ENCODE results near the gene ST3GAL5.
"Not testable (repeated sequence)": the region's sequence is repeated elsewhere in the genome, so short reads cannot be mapped to it uniquely, and the experiment has no call there.

GRCh38 chr2:85880716-85881328 lies 8.0 kb downstream of the ST3GAL5 start:
- not testable (repeated sequence) for TF ChIP-seq CTCF, POLR2A, POLR2AphosphoS5 (IDR thresholded peaks at IDR 0.05)
